H1 (cell line): ENCODE data around the gene TRIM62. TPM values are rescaled to one million over a fixed set of nuclear protein-coding genes. Genes with fewer than 3 reads are reported as not detected.

Source experiments
- CTCF ChIA-PET: fragments of 300-600 bp; sonication (Branson Sonifier 250); formaldehyde crosslinking; loops from one replicate; lab custom pipeline; 2021; ENCODE audit not compliant: partially characterized antibody; lab: Charles Lee
- POLR2A ChIA-PET: fragments of 300-600 bp; sonication (Branson Sonifier 250); formaldehyde crosslinking; loops from one replicate; lab custom pipeline; 2021; ENCODE audit warnings: inconsistent platforms; ENCODE audit not compliant: partially characterized antibody; lab: Charles Lee
- DNase-seq, 2 experiments: peaks; one replicate each; pipeline versions ENCODE4 v3.0.0 to v3.0.0-alpha.2; 2010 to 2022; ENCODE audit warnings: low spot score in 2 of 2, low read depth in 1 of 2, mixed read lengths in 1 of 2
- FAIRE-seq: peaks from 2 replicates; lab custom pipeline; 2011; peaks lifted over from hg19 to GRCh38; lab: Jason Lieb, UNC
- H2AFZ ChIP-seq: 2 replicates; pipeline ENCODE4 v1.8.1; 2012; ENCODE audit warnings: low read length, inconsistent platforms
- H2AK5ac ChIP-seq: 2 replicates; pipeline ENCODE4 v1.6.1; 2013; ENCODE audit warnings: low read depth, low read length
- H2BK120ac ChIP-seq: replicated peaks from 2 replicates; pipeline ENCODE3; 2013; ENCODE audit warnings: low read depth, low read length, inconsistent platforms
- H2BK12ac ChIP-seq: 2 replicates; pipeline ENCODE4 v1.6.1; 2013; ENCODE audit warnings: low read depth, low read length
- H2BK15ac ChIP-seq: 2 replicates; pipeline ENCODE4 v1.6.1; 2013; ENCODE audit warnings: low read length
- H2BK20ac ChIP-seq: 2 replicates; pipeline ENCODE4 v1.6.1; 2013; ENCODE audit warnings: low read length
- H2BK5ac ChIP-seq: 2 replicates; pipeline ENCODE4 v1.6.1; 2013; ENCODE audit warnings: low read depth, low read length
- H3K14ac ChIP-seq: 2 replicates; pipeline ENCODE4 v1.6.1; 2013; ENCODE audit warnings: inconsistent platforms; ENCODE audit not compliant: insufficient read length
- H3K18ac ChIP-seq: 2 replicates; pipeline ENCODE4 v1.6.1; 2013; ENCODE audit warnings: low read length; ENCODE audit errors: extremely low read depth
- H3K23ac ChIP-seq: 2 replicates; pipeline ENCODE4 v1.6.1; 2013; ENCODE audit warnings: inconsistent platforms; ENCODE audit not compliant: insufficient read length
- H3K23me2 ChIP-seq: 2 replicates; pipeline ENCODE4 v1.6.1; 2013; ENCODE audit warnings: low read depth, low read length
- H3K27ac ChIP-seq: 2 replicates; pipeline ENCODE4 v1.6.1; 2011; ENCODE audit warnings: low read depth, low read length, inconsistent platforms
- H3K27me3 ChIP-seq, 4 experiments: replicated peaks in 1 of 4; 1 replicate in 1 of 4; 2 replicates in 3 of 4; pipeline versions ENCODE4 v1.6.1 to v1.8.1; 2011 to 2013; ENCODE audit warnings: low read length in 3 of 4, mild to moderate bottlenecking in 3 of 4, inconsistent platforms in 2 of 4, mixed read lengths in 2 of 4, moderate library complexity in 1 of 4; ENCODE audit not compliant: control insufficient read depth in 3 of 4, insufficient read depth in 3 of 4; ENCODE audit errors: extremely low read depth in 1 of 4
- H3K36me3 ChIP-seq, 4 experiments: 2 replicates each; pipeline versions ENCODE4 v1.6.1 to v1.8.1; 2011 to 2013; ENCODE audit warnings: mild to moderate bottlenecking in 4 of 4, low read length in 3 of 4, moderate library complexity in 2 of 4, control low read depth in 1 of 4, inconsistent platforms in 1 of 4; ENCODE audit not compliant: insufficient read depth in 4 of 4, control insufficient read depth in 2 of 4
- H3K4ac ChIP-seq: replicated peaks from 2 replicates; pipeline ENCODE3; 2013; ENCODE audit warnings: low read length, low read depth, mixed read lengths, inconsistent platforms; ENCODE audit not compliant: insufficient read length
- H3K4me1 ChIP-seq, 4 experiments: replicated peaks in 1 of 4; 1 replicate in 1 of 4; 2 replicates in 3 of 4; pipeline versions ENCODE4 v1.6.1 to v1.8.1; 2011 to 2013; ENCODE audit warnings: low read length in 3 of 4, inconsistent platforms in 2 of 4, mixed read lengths in 1 of 4; ENCODE audit not compliant: insufficient read depth in 4 of 4, control insufficient read depth in 3 of 4
- H3K4me2 ChIP-seq, 2 experiments: 2 replicates each; pipeline versions ENCODE4 v1.6.1 to v1.8.1; 2011 to 2013; ENCODE audit warnings: low read depth in 2 of 2, low read length in 2 of 2, control low read depth in 1 of 2, inconsistent platforms in 1 of 2, mild to moderate bottlenecking in 1 of 2; ENCODE audit not compliant: insufficient read depth in 1 of 2
- H3K4me3 ChIP-seq, 4 experiments: fragments of 200-600, 300-600 bp in 1 of 4; sonication (generic), shearing (Covaris generic), sonication (Bioruptor Twin) in 1 of 4; 2 replicates each; pipeline versions ENCODE4 v1.5.1 to v1.8.1; 2011 to 2016; ENCODE audit warnings: low read length in 4 of 4, low read depth in 3 of 4, control low read depth in 2 of 4, inconsistent platforms in 2 of 4, mild to moderate bottlenecking in 2 of 4, mixed read lengths in 1 of 4, moderate library complexity in 1 of 4; ENCODE audit not compliant: insufficient read depth in 2 of 4; ENCODE audit errors: extremely low read depth in 1 of 4
- H3K56ac ChIP-seq: replicated peaks from 2 replicates; pipeline ENCODE3; 2013; ENCODE audit warnings: low read depth, mild to moderate bottlenecking, mixed read lengths, low read length, inconsistent platforms; ENCODE audit not compliant: insufficient read length
- H3K79me1 ChIP-seq: 2 replicates; pipeline ENCODE4 v1.6.1; 2013; ENCODE audit warnings: low read depth, low read length, control low read depth
- H3K79me2 ChIP-seq, 2 experiments: 2 replicates each; pipeline versions ENCODE4 v1.6.1 to v1.8.1; 2012 to 2013; ENCODE audit warnings: low read length in 2 of 2, mild to moderate bottlenecking in 2 of 2, inconsistent platforms in 1 of 2; ENCODE audit not compliant: insufficient read depth in 2 of 2, control insufficient read depth in 1 of 2
- H3K9ac ChIP-seq, 4 experiments: replicated peaks in 1 of 4; 1 replicate in 1 of 4; 2 replicates in 3 of 4; pipeline versions ENCODE4 v1.6.1 to v1.8.1; 2011 to 2013; ENCODE audit warnings: low read depth in 3 of 4, low read length in 3 of 4, control low read depth in 2 of 4, mild to moderate bottlenecking in 2 of 4, moderate library complexity in 2 of 4, inconsistent platforms in 1 of 4; ENCODE audit errors: extremely low read depth in 1 of 4
- H3K9me3 ChIP-seq, 2 experiments: 2 replicates each; pipeline versions ENCODE4 v1.6.1 to v1.8.1; 2012 to 2013; ENCODE audit warnings: mild to moderate bottlenecking in 2 of 2, moderate library complexity in 2 of 2, control low read depth in 1 of 2, inconsistent platforms in 1 of 2, low read depth in 1 of 2, low read length in 1 of 2, mixed read lengths in 1 of 2; ENCODE audit not compliant: insufficient read depth in 2 of 2
- H4K20me1 ChIP-seq, 2 experiments: replicated peaks in 1 of 2; 2 replicates each; pipeline versions ENCODE3 to v1.8.1; 2011 to 2013; ENCODE audit warnings: inconsistent platforms in 2 of 2, low read length in 2 of 2, mild to moderate bottlenecking in 1 of 2; ENCODE audit not compliant: insufficient read depth in 2 of 2, control insufficient read depth in 1 of 2
- H4K5ac ChIP-seq: 2 replicates; pipeline ENCODE4 v1.6.1; 2013; ENCODE audit warnings: low read length, low read depth, mixed read lengths, inconsistent platforms; ENCODE audit not compliant: insufficient read length
- H4K8ac ChIP-seq: 2 replicates; pipeline ENCODE4 v1.8.0; 2013; ENCODE audit warnings: mild to moderate bottlenecking, moderate library complexity, low read length, inconsistent platforms; ENCODE audit not compliant: insufficient read depth; ENCODE audit errors: extremely low read depth
- H4K91ac ChIP-seq: replicated peaks from 2 replicates; pipeline ENCODE3; 2013; ENCODE audit warnings: low read length, mixed read lengths, inconsistent platforms; ENCODE audit not compliant: insufficient read length
- BCL11A ChIP-seq, 2 experiments: IDR thresholded peaks; one replicate each; pipeline ENCODE4 v1.6.1; 2011; ENCODE audit warnings: low read depth in 2 of 2, low read length in 2 of 2, mild to moderate bottlenecking in 2 of 2
- HDAC6 ChIP-seq: IDR thresholded peaks from one replicate; pipeline ENCODE4 v1.7.1; 2012; ENCODE audit warnings: low read depth, mild to moderate bottlenecking, inconsistent platforms, low read length, moderate library complexity
- RXRA ChIP-seq: IDR thresholded peaks from 2 replicates; pipeline ENCODE4 v1.6.1; 2011; ENCODE audit warnings: low read depth, mild to moderate bottlenecking, low read length, moderate library complexity; ENCODE audit not compliant: insufficient read depth
- SAP30 ChIP-seq: fragments of 300-600 bp; sonication (generic); IDR thresholded peaks from 2 replicates; pipeline ENCODE4 v1.7.1; 2012; ENCODE audit warnings: low read length, moderate library complexity, mild to moderate bottlenecking, inconsistent platforms; ENCODE audit not compliant: insufficient read depth, insufficient replicate concordance
- SP2 ChIP-seq: IDR thresholded peaks from 2 replicates; pipeline ENCODE4 v1.6.1; 2012; ENCODE audit warnings: mild to moderate bottlenecking, low read length, inconsistent platforms
- ZNF274 ChIP-seq: IDR thresholded peaks from 2 replicates; pipeline ENCODE4 v1.7.0; 2012; ENCODE audit warnings: low read length, borderline replicate concordance; ENCODE audit errors: extremely low read depth
- WGBS, 2 experiments: shearing (Covaris generic) in 1 of 2; methylation state at CpG; one replicate each; pipeline versions ENCODE4 v1.1.6 to v1.1.7; 2013 to 2015; ENCODE audit warnings: low lambda C conversion rate in 2 of 2, mixed read lengths in 2 of 2, inconsistent platforms in 1 of 2, low coverage in 1 of 2, missing lambda C conversion rate in 1 of 2; ENCODE audit not compliant: insufficient replicate concordance in 2 of 2, insufficient coverage in 1 of 2, insufficient read length in 1 of 2; ENCODE audit errors: extremely low coverage in 1 of 2, missing lambda C conversion rate in 1 of 2; 5-methylcytosine and 5-hydroxymethylcytosine counted together
- polyA plus RNA-seq, 7 experiments: library from polyadenylated mRNA; depleted of rRNA in 3 of 7; stranded (reverse) in 5 of 7; unstranded in 2 of 7; fragments of >200 nt in 5 of 7; fragments of 200-250 nt in 2 of 7; gene quantifications; 1 replicate in 5 of 7; 2 replicates in 1 of 7; 4 replicates in 1 of 7; pipeline versions ENCODE4 v1.2.1 to v1.2.3, GENCODE V29; 2011 to 2013; ENCODE audit warnings: missing spikeins in 2 of 7, mixed read lengths in 2 of 7
- total RNA-seq: library from RNA; stranded (reverse); fragmentation: NEBNext Ultra II Directional; extraction: Animal tissue kit (Norgen Biotek cat#: 25700); gene quantifications from 2 replicates; pipeline ENCODE4 v1.2.1, GENCODE V29; 2021

TRIM62 gene
- total and polyA plus RNA-seq, 2 of the 8 experiments (the other 6 are each of a cell fraction or from before 2014, with no cell fraction given), result 6.3 to 10.8 TPM

- DNase-seq, result no peak
- no peak overlapping the region for H3K4me3 ChIP-seq
- no peak overlapping the region for H4K91ac ChIP-seq
- no peak overlapping the region for H3K9ac ChIP-seq
- no peaks in the 10 kb centered on the region for H3K36me3 ChIP-seq
- no peak overlapping the region for H4K5ac ChIP-seq
- no peak overlapping the region for H3K18ac ChIP-seq
- FAIRE-seq, result no peak
- no peak overlapping the region for H3K4ac ChIP-seq
- H4K20me1 ChIP-seq, result no peaks in the 10 kb centered on the region
- H3K14ac ChIP-seq, result no peak overlapping the region
- no peak overlapping the region for H4K8ac ChIP-seq
- peaks cover 0 to 16% (median 9%) of the 10 kb centered on the region in 4 experiments; a peak in 6 of 7 replicates for H3K27me3 ChIP-seq
- H2AFZ ChIP-seq, result no peak overlapping the region
- H2BK12ac ChIP-seq, result no peak overlapping the region
- no peak overlapping the region for H2BK15ac ChIP-seq
- H3K4me2 ChIP-seq, result no peak overlapping the region
- no peak overlapping the region for H2BK20ac ChIP-seq
- no peaks in the 10 kb centered on the region; a peak in 1 of 4 replicates for H3K79me2 ChIP-seq
- no peaks in the 10 kb centered on the region; the same call in 1 of the 2 replicates for H3K23me2 ChIP-seq
- no peak overlapping the region for H2BK120ac ChIP-seq
- H3K23ac ChIP-seq, result no peak overlapping the region
- peaks cover 0 to 7% (median 2%) of the 10 kb centered on the region in 4 experiments; a peak in 6 of 7 replicates for H3K4me1 ChIP-seq
- CTCF ChIA-PET, result interaction anchor here (0.7 to 2.2 kb wide), 4 partner anchors 9 to 58 kb away, joined by 3 to 6 read pairs (median 4); no protein-coding TSS in a partner anchor
- no peak for TF ChIP-seq HDAC6
- no peak for TF ChIP-seq BCL11A (IDR thresholded peaks at IDR 0.05; ENCODE audit: low read depth in 2 of 2, low read length in 2 of 2)
- TF ChIP-seq SAP30, result no peak
- no peak for TF ChIP-seq SP2
- no peak for TF ChIP-seq ZNF274
- TF ChIP-seq RXRA, result no peak
- no peak overlapping the region for H3K27ac ChIP-seq
- 87% methylated on average over 3 of the region's 3 CpGs; no CpG with 5 or more reads in 1 of the 2 experiments for WGBS, 2 experiments
- H3K56ac ChIP-seq, result no peak overlapping the region
- H2AK5ac ChIP-seq, result no peak overlapping the region
- no peaks in the 10 kb centered on the region for H3K79me1 ChIP-seq
- POLR2A ChIA-PET, result interaction anchor here (1.4 kb wide), 1 partner anchor 15 kb away, joined by 4 read pairs; no protein-coding TSS in a partner anchor
- H3K9me3 ChIP-seq, result no peaks in the 10 kb centered on the region
- H2BK5ac ChIP-seq, result no peak overlapping the region
Observed at GRCh38 chr1:33123266-33123665, 58.6 kb downstream of the TRIM62 start.
